MM.1S (cell line): ENCODE results near the gene CTNNBIP1.

Source experiments
- EZH2 ChIP-seq: fragments of 300-600 bp; sonication (generic); optimal IDR thresholded peaks from 2 replicates; pipeline ENCODE3; 2017; ENCODE audit warnings: low read depth, mild to moderate bottlenecking, antibody characterized with exemption, low read length, mixed read lengths
- TF ChIP-seq, protein P1 (sequence below): fragments of 300-600 bp; sonication (generic); IDR thresholded peaks from 2 replicates; pipeline ENCODE4 v1.5.1; 2016; ENCODE audit warnings: antibody characterized with exemption, low read length, mixed read lengths

GRCh38 chr1:9822490-9822889, 87.6 kb downstream of the CTNNBIP1 start:
- TF ChIP-seq, protein P1, sequence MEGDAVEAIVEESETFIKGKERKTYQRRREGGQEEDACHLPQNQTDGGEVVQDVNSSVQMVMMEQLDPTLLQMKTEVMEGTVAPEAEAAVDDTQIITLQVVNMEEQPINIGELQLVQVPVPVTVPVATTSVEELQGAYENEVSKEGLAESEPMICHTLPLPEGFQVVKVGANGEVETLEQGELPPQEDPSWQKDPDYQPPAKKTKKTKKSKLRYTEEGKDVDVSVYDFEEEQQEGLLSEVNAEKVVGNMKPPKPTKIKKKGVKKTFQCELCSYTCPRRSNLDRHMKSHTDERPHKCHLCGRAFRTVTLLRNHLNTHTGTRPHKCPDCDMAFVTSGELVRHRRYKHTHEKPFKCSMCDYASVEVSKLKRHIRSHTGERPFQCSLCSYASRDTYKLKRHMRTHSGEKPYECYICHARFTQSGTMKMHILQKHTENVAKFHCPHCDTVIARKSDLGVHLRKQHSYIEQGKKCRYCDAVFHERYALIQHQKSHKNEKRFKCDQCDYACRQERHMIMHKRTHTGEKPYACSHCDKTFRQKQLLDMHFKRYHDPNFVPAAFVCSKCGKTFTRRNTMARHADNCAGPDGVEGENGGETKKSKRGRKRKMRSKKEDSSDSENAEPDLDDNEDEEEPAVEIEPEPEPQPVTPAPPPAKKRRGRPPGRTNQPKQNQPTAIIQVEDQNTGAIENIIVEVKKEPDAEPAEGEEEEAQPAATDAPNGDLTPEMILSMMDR, result no peak
- no peak for TF ChIP-seq EZH2
